Measurements from ENCODE around the gene DNAJA3.

- no peak for TF ChIP-seq CTCF (conservative IDR thresholded peaks at IDR 0.05; ENCODE audit: low read depth, low read length)
- no peak for TF ChIP-seq EZH2 (IDR thresholded peaks at IDR 0.05; ENCODE audit: borderline replicate concordance, low read depth, low read length, poor library complexity, severe bottlenecking)
These were observed 62.4 kb downstream of the DNAJA3 start for GRCh38 chr16:4487955-4488498.
